HG03558 (cell line): Measurements from ENCODE around the gene AK5.

ENCODE experiments used
- ATAC-seq: cut with Tn5 transposase; IDR thresholded peaks from one replicate; pipeline ENCODE4 v1.9.1; 2021; ENCODE audit warnings: moderate number of reproducible peaks; ENCODE audit not compliant: unreplicated experiment; ENCODE audit errors: extremely low read depth

AK5 gene, protein sequence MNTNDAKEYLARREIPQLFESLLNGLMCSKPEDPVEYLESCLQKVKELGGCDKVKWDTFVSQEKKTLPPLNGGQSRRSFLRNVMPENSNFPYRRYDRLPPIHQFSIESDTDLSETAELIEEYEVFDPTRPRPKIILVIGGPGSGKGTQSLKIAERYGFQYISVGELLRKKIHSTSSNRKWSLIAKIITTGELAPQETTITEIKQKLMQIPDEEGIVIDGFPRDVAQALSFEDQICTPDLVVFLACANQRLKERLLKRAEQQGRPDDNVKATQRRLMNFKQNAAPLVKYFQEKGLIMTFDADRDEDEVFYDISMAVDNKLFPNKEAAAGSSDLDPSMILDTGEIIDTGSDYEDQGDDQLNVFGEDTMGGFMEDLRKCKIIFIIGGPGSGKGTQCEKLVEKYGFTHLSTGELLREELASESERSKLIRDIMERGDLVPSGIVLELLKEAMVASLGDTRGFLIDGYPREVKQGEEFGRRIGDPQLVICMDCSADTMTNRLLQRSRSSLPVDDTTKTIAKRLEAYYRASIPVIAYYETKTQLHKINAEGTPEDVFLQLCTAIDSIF

DNA sequence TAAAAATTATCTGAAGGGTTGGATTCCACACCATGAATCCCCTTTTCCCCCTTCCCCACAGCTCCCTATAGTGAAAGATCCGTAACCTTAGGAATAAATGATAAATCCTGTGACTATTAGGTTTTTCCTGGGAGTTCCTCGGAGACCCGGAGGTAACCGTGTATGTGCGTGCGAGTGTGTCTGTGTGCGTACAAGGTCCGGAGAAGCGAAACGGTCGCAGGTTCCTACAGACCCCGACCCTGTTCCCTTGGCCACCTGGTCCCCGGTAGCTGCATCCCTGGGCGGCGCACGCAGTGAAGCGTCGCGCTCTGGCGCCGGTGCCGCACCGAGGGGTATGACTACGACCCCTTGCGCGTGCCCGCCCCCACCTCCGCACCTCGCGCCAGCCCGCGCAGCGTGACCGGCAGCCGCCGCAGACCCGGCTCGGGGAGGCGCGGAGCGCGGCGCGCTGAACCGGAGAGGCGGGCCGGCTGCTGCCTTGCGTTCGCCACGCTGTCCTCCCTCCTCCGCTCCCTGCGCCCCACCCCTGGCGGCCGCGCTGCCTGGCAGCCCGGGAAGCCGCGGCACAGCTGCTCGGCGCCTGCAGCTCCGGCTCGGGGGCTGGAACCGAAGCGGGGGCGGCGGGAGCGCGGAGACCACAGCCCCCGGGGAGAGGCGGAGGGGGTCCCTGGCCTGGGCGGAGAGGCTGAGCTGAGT lies at the start of gene AK5:
AK5 (plus strand) TSS at position 529 of the 696 bp plus-strand sequence. CDS start 295 bp downstream, outside the sequence.
- no peak for ATAC-seq

DNA sequence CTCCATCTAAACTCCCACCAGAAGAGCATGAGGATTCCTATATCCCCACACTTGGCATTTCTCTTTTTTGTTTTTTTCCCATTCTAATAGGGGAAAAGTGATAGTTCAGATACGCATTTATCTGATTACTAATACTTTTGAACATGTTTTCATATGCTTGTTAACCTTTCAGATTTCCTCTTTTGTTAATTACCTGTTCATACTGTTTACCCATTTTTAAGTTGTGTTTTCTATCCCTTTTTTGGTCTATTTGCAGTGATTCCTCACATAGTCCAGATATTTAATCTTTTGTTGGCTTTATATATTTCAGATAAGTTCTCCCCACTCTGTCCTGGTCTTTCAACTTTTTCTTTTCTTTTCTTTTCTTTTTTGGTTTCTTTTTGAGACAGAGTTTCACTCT lies 49.0 kb upstream of the AK5 start:
- no peak for ATAC-seq

DNA sequence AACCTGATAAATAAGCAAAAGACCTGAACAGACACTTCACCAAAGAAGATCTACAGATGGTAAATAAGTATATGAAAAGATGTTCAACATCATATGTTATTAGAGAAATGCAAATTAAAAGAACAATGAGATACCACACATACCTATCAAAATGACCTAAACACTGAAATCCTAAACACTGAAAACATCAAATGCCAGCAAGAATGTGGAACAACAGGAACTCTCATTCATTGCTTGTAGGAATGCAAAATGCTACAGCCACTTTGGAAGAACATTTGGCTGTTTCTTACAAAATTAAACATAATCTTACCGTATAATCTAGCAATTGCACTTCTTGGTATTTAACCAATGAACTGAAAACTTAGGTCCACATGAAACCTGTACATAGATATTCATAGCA lies 47.7 kb upstream of the AK5 start:
- ATAC-seq = no peak

DNA sequence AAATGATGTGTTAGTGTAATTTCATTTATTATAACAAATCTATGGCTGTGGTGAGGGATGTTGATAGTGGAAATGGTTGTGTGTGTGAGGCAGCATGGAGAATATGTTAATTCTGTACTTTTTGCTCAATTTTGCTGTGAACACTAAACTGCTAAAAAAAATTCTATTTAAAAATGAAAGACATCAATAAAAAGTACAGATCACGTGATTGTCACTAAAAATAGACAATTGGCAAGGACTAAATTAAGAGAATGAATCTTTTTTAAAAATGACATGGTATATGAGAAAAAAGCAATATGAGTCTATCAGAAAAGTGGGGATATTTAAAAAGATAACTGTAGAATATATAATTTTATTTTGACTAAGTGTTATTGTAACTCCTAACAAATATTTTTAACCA lies 46.9 kb upstream of the AK5 start:
- ATAC-seq = no peak

DNA sequence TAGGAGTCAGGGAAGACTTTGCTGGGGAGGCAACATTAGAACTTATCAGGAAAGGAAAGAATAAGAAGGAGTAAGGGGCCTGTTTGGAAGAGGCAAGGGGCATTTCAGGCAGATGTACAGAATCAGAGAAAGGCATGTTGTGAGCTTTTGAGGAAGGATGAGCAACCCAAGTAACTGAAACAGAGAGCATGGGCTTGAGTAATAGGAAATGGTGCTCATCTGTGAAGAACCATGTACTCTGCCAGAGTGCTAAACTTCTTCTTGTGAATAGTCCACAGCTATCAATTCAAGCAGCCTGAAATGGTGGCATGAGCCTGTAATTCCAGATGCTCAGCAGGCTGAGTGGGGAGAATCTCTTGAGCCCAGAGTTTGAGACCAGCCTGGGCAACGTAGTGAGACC lies 43.4 kb upstream of the AK5 start:
- no peak for ATAC-seq

DNA sequence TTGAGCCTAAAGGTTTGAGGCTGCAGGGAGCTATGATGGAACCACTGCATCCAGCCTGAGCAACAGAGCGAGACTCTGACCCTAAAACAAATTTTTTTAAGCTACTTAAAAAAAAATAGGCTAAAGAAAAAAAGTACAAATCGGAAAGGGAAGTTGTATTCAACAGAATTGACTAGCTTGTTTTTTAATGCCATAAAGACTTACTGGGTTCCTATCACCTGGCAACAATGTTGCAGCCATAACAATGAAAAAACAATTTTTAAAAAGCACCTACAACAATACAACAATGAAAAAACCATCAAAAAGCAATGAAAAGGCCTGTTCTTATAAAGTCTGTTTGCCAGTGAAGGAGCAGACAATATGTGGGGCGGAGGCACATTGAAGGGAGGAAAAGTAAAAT lies 42.5 kb upstream of the AK5 start:
- no peak for ATAC-seq

DNA sequence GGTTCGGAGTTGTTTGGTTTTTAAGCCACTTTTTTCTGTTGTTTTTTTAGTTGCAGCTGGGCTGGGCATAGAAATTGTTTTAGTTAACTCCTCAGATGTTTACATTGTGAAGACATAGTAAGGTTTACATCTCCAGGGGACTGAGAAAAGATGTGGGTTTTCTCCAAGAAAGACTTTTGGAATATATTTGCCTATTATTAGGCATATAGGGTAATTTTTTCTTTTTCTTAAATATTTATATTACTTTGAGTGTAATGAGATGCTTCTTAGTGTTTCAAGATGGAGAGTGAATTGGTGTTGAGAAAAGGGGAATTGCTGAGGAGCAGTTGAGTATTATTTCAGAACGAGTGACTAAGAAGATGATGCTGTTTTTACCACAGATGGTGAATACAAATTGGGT lies 36.0 kb upstream of the AK5 start:
- ATAC-seq = no peak

DNA sequence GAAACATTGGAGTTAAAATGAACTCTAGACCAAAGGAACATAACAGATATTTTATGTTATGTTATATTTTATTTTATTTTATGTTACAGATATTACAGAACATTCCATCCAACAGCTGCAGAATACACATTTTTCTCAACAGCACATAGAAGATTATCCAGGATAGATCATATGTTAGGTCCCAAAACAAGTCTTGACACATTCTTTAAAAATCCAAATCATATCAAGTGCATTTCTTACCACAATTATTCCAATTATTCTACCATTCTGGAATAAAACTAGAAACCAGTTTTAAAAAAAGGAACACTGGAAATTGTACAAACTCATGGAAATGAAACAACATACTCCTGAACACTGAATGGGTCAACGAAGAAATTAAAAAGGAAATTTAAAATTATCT lies 31.7 kb upstream of the AK5 start:
- ATAC-seq = no peak

DNA sequence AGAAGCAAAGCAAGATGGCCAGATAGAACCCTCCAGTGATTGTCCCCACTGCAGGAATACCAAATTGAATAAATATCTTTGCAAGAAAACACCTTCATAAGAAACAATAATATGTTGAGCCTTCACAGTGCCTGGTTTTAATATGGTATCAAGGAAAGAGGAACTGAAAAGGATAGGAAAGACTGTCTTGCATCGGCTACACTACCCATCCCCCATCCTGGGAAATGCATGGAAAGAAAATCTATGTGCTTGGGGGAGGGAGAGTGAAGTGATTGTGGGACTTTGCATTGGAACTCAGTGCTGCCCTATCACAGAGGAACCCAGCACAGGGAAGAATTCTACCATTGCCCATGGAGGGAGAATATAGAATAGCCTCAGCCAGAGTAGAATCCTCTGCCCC lies 28.6 kb upstream of the AK5 start:
- no peak for ATAC-seq

DNA sequence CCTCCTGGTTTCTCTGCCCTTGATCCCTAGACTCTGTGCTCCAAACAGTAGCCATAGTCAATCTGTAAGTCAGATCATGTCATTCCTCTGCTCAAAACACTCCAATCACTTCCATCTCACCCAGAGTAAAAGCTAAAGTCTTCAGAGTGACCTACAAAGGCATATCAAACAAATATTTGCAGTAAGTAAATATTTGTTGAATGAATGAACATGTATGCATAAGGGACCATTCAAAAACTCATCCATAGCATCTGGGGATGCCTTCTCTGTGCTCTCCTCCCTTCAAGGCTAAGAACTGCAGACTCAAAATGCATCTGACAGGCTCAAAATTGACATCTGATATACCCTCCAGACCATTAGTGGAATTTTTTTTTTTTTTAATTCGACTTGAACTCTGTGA lies 18.1 kb upstream of the AK5 start:
- ATAC-seq = no peak

DNA sequence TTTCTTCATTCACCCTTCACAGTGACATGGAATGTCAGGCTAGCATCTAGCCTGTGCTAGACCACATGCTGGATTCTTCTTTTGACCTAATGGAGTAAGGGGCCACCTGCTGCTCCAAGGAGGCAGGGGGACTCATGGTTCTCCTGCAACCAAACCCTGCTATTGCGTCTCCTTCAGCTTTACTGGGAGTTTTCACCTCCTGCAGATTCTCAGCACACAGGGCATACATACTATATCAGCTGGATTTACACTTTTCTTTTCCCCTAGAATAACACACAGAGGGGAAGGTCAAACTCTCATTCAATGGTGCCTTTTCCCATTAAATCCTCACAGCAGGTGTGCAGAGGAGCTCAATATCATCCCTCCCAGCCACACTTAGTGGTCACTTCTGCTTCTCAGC lies 16.6 kb upstream of the AK5 start:
- ATAC-seq = no peak

DNA sequence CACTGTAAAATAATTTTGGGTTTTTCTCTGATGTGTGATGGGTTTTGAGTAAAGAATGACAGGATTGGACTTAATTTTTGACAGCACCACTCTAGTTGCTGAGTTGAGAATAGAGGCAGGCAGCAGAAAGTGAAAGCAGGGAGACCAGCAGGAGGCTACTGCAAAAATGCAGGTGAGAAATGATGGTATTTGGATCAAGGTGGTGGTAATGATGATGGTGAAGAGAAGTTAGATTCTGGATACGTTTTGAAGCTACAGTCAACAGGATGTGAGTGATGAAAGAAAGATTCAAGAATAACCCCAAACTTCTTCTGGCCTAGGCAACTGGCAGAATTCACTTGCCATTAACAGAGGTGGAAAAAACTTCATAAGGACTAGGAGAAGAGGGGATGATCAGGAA lies 14.8 kb upstream of the AK5 start:
- no peak for ATAC-seq

DNA sequence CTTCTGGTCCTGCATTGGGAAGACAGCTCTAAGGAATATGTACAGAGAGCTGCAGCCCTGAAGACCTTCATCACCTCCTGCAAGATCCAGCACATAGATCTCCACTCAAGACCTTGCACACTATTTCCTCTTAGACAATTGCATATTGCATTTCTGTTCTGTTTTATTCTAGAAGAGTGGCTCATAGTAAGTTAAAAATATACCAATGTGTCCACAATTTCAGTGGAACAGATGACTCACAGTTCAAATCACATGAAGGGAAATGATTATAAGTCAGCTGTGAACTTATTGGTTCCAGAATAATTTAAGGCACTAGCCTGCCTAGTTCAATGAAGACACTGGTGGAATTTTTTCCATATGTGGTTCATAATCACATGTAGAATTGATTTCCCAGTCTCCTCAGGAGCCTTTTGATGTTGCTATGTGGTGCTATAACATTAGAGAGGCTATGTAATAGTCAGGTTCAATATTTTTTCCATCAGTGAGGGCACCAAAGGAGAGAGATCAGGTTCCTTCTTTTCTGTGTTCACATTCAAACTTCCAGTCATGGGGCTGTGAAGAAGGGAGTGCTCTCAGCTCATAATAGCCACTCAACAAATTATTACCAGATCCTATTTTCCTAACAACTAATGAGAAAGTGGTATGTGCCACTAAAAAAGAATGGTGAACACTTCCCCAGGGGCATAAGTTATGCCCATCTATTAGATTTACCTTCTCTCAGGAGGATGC lies 9.8 kb upstream of the AK5 start:
- ATAC-seq = no peak

DNA sequence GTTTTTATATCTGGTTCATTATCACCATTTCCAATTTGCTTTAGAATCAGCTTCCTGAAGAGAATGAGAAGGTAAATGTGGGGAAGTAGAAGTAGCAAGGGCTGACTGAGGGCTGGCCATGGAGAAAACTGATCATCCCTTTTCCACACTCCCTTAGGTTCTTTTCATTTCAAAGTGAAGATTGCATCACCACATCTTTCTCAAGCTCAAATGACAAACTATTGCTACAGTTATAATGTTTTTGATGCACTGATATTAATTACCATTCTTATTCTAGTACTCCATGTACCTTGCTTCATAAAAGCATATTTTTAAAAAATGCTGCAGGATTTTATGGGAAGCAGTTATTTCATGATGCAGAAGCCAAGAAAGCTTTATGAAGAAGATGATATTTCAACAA lies 7.9 kb upstream of the AK5 start:
- ATAC-seq = no peak

DNA sequence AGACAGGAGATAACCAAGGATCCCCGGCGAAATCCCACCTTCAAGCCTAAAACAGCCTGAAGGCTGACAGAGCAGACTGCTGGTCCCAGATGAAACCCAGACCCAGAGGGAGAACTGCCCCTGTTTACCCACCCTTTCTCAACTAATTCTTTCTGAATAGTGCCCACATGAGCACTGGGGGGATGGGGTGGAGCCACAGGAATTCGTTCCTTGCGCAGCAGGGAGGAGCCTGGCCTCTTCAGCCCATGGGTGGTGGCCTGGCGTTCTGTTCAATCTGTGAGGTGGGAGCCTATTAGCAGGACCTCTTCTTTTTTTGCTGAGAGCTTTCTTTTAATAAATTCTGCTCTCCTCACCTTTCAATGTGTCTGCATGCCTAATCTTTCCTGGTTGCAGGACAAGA lies 6.6 kb upstream of the AK5 start:
- no peak for ATAC-seq

DNA sequence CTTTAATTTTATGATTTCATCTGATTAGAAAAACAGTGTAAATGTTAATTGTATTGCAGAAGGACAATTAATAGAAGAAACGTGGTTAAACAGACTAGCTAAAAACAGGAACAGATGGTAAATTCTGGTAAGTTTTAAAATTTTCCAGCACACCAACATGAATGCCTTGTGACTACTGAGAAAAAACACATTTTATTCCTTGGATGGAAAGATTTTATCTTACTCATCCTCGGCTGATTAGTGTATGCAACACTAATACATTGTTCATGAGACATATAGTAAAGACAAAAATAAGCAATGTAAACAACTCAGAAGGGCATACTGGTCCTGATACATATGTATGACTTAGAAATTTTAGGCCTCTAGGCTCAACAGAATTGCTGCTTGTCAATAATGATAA lies 4.9 kb upstream of the AK5 start:
- no peak for ATAC-seq

DNA sequence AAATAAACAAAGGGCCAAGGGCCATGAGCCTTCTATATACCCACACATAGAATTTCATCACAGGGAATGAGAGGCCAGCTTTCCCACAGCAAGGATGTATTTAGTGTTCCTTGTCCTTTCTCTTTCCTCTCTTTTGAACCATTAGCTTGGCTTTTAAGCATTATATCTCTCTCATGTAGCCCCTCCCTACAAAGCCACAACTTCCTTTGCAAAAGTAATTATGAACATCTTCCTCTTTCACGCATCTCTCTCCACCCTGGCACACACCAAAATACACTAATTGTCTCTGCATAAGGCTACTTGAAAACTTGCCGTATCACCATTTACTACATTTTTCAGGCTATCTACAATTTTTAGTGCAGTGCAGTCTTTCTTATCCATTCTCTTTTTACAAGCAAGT lies 1.9 kb upstream of the AK5 start:
- ATAC-seq = no peak

DNA sequence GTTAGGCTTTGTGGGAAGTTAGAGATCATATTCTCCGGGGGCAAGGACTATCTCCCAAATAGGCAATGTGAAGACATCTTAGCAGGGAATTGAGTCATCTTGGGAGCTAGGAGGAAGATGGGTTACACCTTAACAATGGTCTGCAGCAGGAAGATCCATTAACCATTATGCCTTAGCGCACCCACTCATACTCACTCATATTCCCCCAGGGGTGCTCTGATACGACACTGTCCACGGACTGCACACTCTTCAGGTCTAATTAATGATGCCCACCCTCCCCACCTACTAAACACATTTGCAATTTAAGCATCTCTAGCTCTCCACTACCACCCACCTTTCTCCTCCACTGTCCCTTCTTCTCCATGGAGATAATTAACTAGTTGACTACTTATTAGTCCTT lies 857 bp upstream of the AK5 start:
- ATAC-seq = no peak

DNA sequence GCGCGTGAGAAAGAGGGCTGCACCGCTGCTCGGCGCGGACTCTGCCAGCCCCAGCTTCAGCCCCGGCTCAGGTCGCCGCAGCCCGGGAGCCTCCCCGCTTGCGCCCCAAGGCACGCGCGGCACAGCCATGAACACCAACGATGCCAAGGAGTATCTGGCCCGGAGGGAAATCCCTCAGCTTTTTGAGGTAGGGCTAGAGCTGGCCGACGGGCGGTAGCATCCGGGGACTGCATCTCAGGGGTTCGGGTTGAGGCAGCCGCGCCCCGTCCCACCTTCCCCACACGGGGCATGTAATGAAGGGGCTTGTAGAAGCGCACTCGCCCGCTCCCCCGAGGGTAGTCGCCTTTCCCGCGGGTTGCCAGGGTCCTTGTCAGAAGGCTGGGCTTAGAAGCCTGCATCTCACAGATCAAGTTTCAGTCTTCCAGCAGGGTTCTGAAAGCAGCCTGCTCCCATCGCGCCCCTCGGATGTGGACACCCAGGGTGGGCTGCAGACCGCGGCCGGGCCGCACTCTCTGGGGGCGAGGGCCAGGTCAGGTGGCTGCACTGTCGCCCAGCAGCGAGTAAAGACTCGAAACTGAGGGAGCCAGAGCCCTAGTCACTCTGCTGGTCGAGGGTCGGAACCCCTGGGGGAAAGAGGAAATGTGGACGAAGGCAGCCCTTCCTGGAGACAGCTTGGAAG lies 507 bp downstream of the AK5 start:
- no peak for ATAC-seq

DNA sequence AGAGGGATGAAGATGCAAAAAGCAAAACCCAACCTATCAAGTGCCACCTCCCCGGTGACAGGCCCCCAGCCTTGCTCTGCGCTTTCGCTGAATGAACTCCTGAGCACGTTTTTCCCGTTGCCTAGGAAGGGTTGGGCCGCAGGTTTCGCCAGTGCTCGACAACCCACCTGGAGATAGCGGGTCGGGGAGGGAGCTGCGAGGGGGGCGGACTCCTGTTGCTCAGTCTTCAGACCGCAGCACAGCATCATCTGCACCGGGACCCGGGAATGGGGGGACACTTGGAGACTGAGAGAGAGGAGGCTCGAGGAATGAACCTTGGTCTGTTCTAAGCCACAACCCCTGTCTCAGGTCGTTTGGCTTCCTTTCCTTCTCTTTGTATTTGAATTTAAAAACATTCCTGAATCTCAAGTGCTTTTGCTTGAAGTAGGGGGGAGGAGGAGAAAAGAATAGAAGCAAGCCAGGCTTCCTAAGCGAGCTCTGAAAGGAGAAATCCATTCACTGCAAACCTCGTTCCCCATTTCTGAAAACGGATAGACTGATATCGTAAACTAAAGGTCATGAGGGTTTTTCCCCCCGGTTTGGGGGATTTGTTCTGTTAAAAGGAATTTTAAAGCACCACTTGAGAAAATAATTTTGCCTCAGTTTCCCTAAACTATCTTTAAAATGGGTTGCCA lies 1.2 kb downstream of the AK5 start:
- no peak for ATAC-seq
